Fibroblast of lung (primary cell): ENCODE data around the gene PRSS36. TPM values are rescaled to one million over a fixed set of nuclear protein-coding genes. Genes with fewer than 3 reads are reported as not detected.
A peak's percentile ranks its signal among the peaks of the same experiment; 100 is the strongest.

Experiments
- DNase-seq, 2 donors: peaks; one replicate each; pipeline versions ENCODE4 v3.0.0 to v3.0.0-alpha.2; 2010; ENCODE audit warnings: low read depth in 2 of 2
- H2AFZ ChIP-seq: 2 replicates; pipeline ENCODE4 v1.5.1; 2012; ENCODE audit warnings: low read length, control low read depth, inconsistent platforms
- H3K27ac ChIP-seq: 2 replicates; pipeline ENCODE4 v1.5.1; 2011; ENCODE audit warnings: low read length, control low read depth; ENCODE audit not compliant: insufficient read depth
- H3K27me3 ChIP-seq: 2 replicates; pipeline ENCODE4 v1.5.1; 2011; ENCODE audit warnings: mild to moderate bottlenecking, low read length; ENCODE audit not compliant: control insufficient read depth, insufficient read depth
- H3K36me3 ChIP-seq: 2 replicates; pipeline ENCODE4 v1.5.1; 2011; ENCODE audit warnings: low read length; ENCODE audit not compliant: control insufficient read depth, insufficient read depth
- H3K4me1 ChIP-seq: 2 replicates; pipeline ENCODE4 v1.5.1; 2011; ENCODE audit warnings: low read length; ENCODE audit not compliant: control insufficient read depth, insufficient read depth; ENCODE audit errors: extremely low read depth
- H3K4me2 ChIP-seq: 2 replicates; pipeline ENCODE4 v1.5.1; 2011; ENCODE audit warnings: low read length, control low read depth; ENCODE audit not compliant: insufficient read depth; ENCODE audit errors: extremely low read depth
- H3K4me3 ChIP-seq, 4 experiments: fragments of 200-600 bp in 1 of 4; sonication (generic) in 1 of 4; replicated peaks in 1 of 4; 2 replicates each; pipeline ENCODE4 v1.5.1; 2011 to 2016; ENCODE audit warnings: low read length in 4 of 4, low read depth in 3 of 4, mild to moderate bottlenecking in 3 of 4, control low read depth in 2 of 4, inconsistent platforms in 1 of 4, mixed read lengths in 1 of 4; ENCODE audit not compliant: insufficient read depth in 1 of 4; ENCODE audit errors: control extremely low read depth in 1 of 4
- H3K79me2 ChIP-seq: 2 replicates; pipeline ENCODE4 v1.5.1; 2012; ENCODE audit warnings: mild to moderate bottlenecking, low read length, inconsistent platforms; ENCODE audit not compliant: control insufficient read depth, insufficient read depth
- H3K9ac ChIP-seq: 2 replicates; pipeline ENCODE4 v1.5.1; 2011; ENCODE audit warnings: mild to moderate bottlenecking, low read length, control low read depth; ENCODE audit not compliant: insufficient read depth
- H3K9me3 ChIP-seq: 2 replicates; pipeline ENCODE4 v1.5.1; 2012; ENCODE audit warnings: low read depth, low read length; ENCODE audit not compliant: control insufficient read depth, insufficient read depth
- H4K20me1 ChIP-seq: 2 replicates; pipeline ENCODE4 v1.5.1; 2011; ENCODE audit warnings: low read length; ENCODE audit not compliant: control insufficient read depth, insufficient read depth; ENCODE audit errors: extremely low read depth
- EZH2 ChIP-seq: IDR thresholded peaks from 2 replicates; pipeline ENCODE4 v1.5.1; 2012; ENCODE audit warnings: low read length, control low read depth, mild to moderate bottlenecking; ENCODE audit errors: missing control alignments
- polyA plus RNA-seq, 2 donors: library from polyadenylated mRNA; depleted of rRNA in 1 of 2; stranded (reverse) in 1 of 2; unstranded in 1 of 2; fragments of >200 nt; gene quantifications; 2 replicates each; pipeline ENCODE4 v1.2.1, GENCODE V29; 2011 to 2012; ENCODE audit warnings: missing spikeins in 1 of 2
- total RNA-seq: library from RNA; depleted of rRNA; stranded (reverse); fragments of >200 nt; gene quantifications from 2 replicates; pipeline ENCODE4 v1.2.1, GENCODE V29; 2014
- TF ChIP-seq, protein P1 (sequence below), 2 donors: IDR thresholded peaks in 1 of 2; conservative IDR thresholded peaks in 1 of 2; 1 replicate in 1 of 2; 2 replicates in 1 of 2; pipeline ENCODE4 v1.5.1; 2011 to 2012; ENCODE audit warnings: low read length in 2 of 2, control low read depth in 1 of 2, inconsistent platforms in 1 of 2, low read depth in 1 of 2, mild to moderate bottlenecking in 1 of 2

PRSS36 gene
- total and polyA plus RNA-seq, 2 donors (not counting 1 experiment from before 2014, with no cell fraction given): 0.10 to 0.17 TPM

GRCh38 chr16:31135535-31136286, 14.2 kb downstream of the PRSS36 start, which contains the start of gene PRSS8:
Gene PRSS8 (minus strand): TSS chr16:31135727. CDS start chr16:31135498, 229 bp downstream.
- no peak within 1 kb of the TSS for H2AFZ ChIP-seq
- no peaks in the 10 kb centered on the region for H3K27me3 ChIP-seq
- TF ChIP-seq, protein P1, sequence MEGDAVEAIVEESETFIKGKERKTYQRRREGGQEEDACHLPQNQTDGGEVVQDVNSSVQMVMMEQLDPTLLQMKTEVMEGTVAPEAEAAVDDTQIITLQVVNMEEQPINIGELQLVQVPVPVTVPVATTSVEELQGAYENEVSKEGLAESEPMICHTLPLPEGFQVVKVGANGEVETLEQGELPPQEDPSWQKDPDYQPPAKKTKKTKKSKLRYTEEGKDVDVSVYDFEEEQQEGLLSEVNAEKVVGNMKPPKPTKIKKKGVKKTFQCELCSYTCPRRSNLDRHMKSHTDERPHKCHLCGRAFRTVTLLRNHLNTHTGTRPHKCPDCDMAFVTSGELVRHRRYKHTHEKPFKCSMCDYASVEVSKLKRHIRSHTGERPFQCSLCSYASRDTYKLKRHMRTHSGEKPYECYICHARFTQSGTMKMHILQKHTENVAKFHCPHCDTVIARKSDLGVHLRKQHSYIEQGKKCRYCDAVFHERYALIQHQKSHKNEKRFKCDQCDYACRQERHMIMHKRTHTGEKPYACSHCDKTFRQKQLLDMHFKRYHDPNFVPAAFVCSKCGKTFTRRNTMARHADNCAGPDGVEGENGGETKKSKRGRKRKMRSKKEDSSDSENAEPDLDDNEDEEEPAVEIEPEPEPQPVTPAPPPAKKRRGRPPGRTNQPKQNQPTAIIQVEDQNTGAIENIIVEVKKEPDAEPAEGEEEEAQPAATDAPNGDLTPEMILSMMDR (conservative IDR thresholded peaks at IDR 0.05 in 1 of 2, IDR thresholded peaks at IDR 0.05 in 1 of 2; ENCODE audit: low read depth in 1 of 2, low read length in 2 of 2): no peak
- no peak for TF ChIP-seq EZH2
- H4K20me1 ChIP-seq: no peaks in the 10 kb centered on the region
- H3K9me3 ChIP-seq: no peaks in the 10 kb centered on the region
- H3K4me1 ChIP-seq: peaks cover 2% of the 10 kb centered on the region
- no peaks in the 10 kb centered on the region for H3K79me2 ChIP-seq
- no peak within 1 kb of the TSS for H3K27ac ChIP-seq
- no peak for DNase-seq
- H3K9ac ChIP-seq: no peak within 1 kb of the TSS
- peaks cover 2% of the 10 kb centered on the region for H3K36me3 ChIP-seq
- no peak within 1 kb of the TSS for H3K4me2 ChIP-seq
- no peak within 1 kb of the TSS for H3K4me3 ChIP-seq

GRCh38 chr16:31134625-31135534, 15.0 kb downstream of the PRSS36 start:
- H3K4me1 ChIP-seq: peaks cover 2% of the 10 kb centered on the region
- TF ChIP-seq, protein P1 (conservative IDR thresholded peaks at IDR 0.05 in 1 of 2, IDR thresholded peaks at IDR 0.05 in 1 of 2; ENCODE audit: low read depth in 1 of 2, low read length in 2 of 2): no peak
- no peak for TF ChIP-seq EZH2
- H3K36me3 ChIP-seq: peaks cover 2% of the 10 kb centered on the region
- no peaks in the 10 kb centered on the region for H3K79me2 ChIP-seq
- H2AFZ ChIP-seq: no peak overlapping the region
- peak in 1 of 2 donors; percentile 8 for DNase-seq
- no peak overlapping the region for H3K9ac ChIP-seq
- no peak overlapping the region for H3K27ac ChIP-seq
- no peak overlapping the region for H3K4me2 ChIP-seq
- no peak overlapping the region for H3K4me3 ChIP-seq
- H4K20me1 ChIP-seq: no peaks in the 10 kb centered on the region
- H3K9me3 ChIP-seq: no peaks in the 10 kb centered on the region
- H3K27me3 ChIP-seq: no peaks in the 10 kb centered on the region

DNA sequence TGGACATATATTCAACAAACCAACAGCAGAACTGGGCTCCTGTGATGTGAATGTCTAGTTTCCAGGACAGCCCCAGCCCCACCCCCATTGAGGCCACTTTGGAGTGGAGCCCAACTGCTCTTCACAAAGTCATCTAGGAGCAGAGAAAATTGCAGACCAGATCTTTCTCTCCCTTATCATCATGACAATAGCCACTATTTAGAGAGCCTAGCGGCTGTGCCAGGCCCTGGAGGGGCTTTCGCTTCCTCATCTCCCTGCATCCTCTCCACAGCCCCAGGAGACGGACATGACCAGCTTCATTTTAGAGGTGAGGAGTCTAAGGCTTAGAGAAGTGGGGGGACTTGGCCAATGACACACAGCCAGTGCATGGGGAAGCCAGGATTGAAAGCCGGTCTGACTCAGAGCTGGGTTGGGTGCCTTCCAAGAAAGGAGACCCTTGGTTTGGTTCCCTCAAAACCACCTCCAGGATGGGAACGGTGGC, 15.7 kb downstream of the PRSS36 start:
- Histone ChIP-seq H3K4me2 (no peak overlapping the region), H4K20me1 (no peaks in the 10 kb centered on the region), H3K9me3 (no peaks in the 10 kb centered on the region), H3K27ac (no peak overlapping the region), H3K27me3 (no peaks in the 10 kb centered on the region), H2AFZ (no peak overlapping the region), H3K4me3 (no peak overlapping the region), H3K36me3 (peaks cover 2% of the 10 kb centered on the region), H3K9ac (no peak overlapping the region), H3K4me1 (peaks cover 2% of the 10 kb centered on the region), H3K79me2 (no peaks in the 10 kb centered on the region)
- TF ChIP-seq, protein P1 (conservative IDR thresholded peaks at IDR 0.05 in 1 of 2, IDR thresholded peaks at IDR 0.05 in 1 of 2; ENCODE audit: low read depth in 1 of 2, low read length in 2 of 2): no peak
- no peak for TF ChIP-seq EZH2
- DNase-seq: peak in 1 of 2 donors; percentile 32
